Stimulated activated CD4-positive, alpha-beta T cell treated with anti-CD3 and anti-CD28 coated beads, Interleukin-12 subunit alpha, Interleukin-12 subunit beta, amount 100 ng/mL, for 24 hours (primary cell): ENCODE results near the gene TBCD.

Source experiments
- DNase-seq, 2 experiments: peaks; one replicate each; pipeline ENCODE4 v3.0.0-alpha.2; 2020; ENCODE audit warnings: low read depth in 2 of 2

Gene TBCD

GRCh38 chr17:82832881-82833475, 81.1 kb downstream of the TBCD start:
- no peak for DNase-seq

GRCh38 chr17:82835122-82835521, 83.3 kb downstream of the TBCD start:
- no peak for DNase-seq

GRCh38 chr17:82835766-82836512, 84.1 kb downstream of the TBCD start:
- DNase-seq, result no peak

- DNase-seq, result no peak
Observed at GRCh38 chr17:82836823-82837357, 85.0 kb downstream of the TBCD start.

- DNase-seq, result no peak
Observed at GRCh38 chr17:82837586-82838320, 85.9 kb downstream of the TBCD start.

GRCh38 chr17:82838386-82839063, 86.7 kb downstream of the TBCD start:
- DNase-seq, result no peak

- DNase-seq, result no peak
Observed at GRCh38 chr17:82839617-82840292, 87.9 kb downstream of the TBCD start, which contains the start of gene ZNF750. Gene ZNF750, minus strand, starts transcription at chr17:82840022. Its CDS starts 7,568 bp downstream, at chr17:82832454.

GRCh38 chr17:82840431-82840831, 88.6 kb downstream of the TBCD start:
- no peak for DNase-seq

- DNase-seq, result no peak
Observed at GRCh38 chr17:82841921-82842596, 90.2 kb downstream of the TBCD start.

- DNase-seq, result no peak
Observed at GRCh38 chr17:82843904-82844680, 92.2 kb downstream of the TBCD start.

GRCh38 chr17:82844796-82845162, 92.9 kb downstream of the TBCD start:
- DNase-seq, result no peak

GRCh38 chr17:82845163-82845807, 93.4 kb downstream of the TBCD start:
- no peak for DNase-seq

GRCh38 chr17:82846061-82846691, 94.3 kb downstream of the TBCD start:
- DNase-seq, result no peak

GRCh38 chr17:82848022-82848592, 96.2 kb downstream of the TBCD start:
- peak in 1 of 2 experiments; percentile 13 for DNase-seq

GRCh38 chr17:82849076-82849945, 97.4 kb downstream of the TBCD start:
- DNase-seq, result no peak

- DNase-seq, result no peak
Observed at GRCh38 chr17:82851381-82851780, 99.5 kb downstream of the TBCD start.

GRCh38 chr17:82854226-82854625, 102.4 kb downstream of the TBCD start:
- no peak for DNase-seq

- no peak for DNase-seq
Observed at GRCh38 chr17:82856361-82856760, 104.5 kb downstream of the TBCD start.
